ENCODE results near the gene UNC45B.

DNA sequence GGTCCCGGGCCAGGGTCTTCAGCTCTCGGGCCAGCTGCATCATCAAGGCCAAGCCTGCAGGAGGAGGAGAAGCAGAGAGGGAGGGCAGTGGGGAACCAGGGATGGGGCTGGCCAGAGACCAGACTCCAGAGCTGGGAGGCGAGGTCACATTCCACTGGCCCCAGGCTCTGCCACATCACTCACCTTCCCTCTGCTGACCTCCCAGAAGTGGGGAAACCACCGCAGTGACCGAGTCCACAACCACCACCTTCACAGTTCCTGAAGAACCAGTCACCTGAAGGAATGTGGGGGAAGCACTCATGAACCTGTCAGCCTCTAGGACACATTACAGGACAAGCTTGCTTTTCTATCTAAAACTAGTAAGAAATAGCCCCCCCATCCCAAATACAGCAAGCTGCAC, 44.3 kb upstream of the UNC45B start:
- TF ChIP-seq, protein P1, sequence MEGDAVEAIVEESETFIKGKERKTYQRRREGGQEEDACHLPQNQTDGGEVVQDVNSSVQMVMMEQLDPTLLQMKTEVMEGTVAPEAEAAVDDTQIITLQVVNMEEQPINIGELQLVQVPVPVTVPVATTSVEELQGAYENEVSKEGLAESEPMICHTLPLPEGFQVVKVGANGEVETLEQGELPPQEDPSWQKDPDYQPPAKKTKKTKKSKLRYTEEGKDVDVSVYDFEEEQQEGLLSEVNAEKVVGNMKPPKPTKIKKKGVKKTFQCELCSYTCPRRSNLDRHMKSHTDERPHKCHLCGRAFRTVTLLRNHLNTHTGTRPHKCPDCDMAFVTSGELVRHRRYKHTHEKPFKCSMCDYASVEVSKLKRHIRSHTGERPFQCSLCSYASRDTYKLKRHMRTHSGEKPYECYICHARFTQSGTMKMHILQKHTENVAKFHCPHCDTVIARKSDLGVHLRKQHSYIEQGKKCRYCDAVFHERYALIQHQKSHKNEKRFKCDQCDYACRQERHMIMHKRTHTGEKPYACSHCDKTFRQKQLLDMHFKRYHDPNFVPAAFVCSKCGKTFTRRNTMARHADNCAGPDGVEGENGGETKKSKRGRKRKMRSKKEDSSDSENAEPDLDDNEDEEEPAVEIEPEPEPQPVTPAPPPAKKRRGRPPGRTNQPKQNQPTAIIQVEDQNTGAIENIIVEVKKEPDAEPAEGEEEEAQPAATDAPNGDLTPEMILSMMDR (IDR thresholded peaks at IDR 0.05 in 2 of 3, conservative IDR thresholded peaks at IDR 0.05 in 1 of 3; ENCODE audit: borderline replicate concordance in 1 of 3, insufficient read depth in 1 of 3, low read depth in 2 of 3, low read length in 2 of 3) = no peak
- no peak for TF ChIP-seq SRF (IDR thresholded peaks at IDR 0.05; ENCODE audit: low read depth)
- TF ChIP-seq POLR2A (IDR thresholded peaks at IDR 0.05; ENCODE audit: borderline replicate concordance, extremely low read depth, insufficient read depth, insufficient read length) = no peak
